Peyer's patch (tissue), 4 donors: ENCODE data around the gene JAK1.

Source experiments
- CTCF ChIP-seq, 6 experiments: fragments of 450-650 bp in 4 of 6; fragments of 200-600 bp in 2 of 6; sonication (generic) in 1 of 6; IDR thresholded peaks; one replicate each; pipeline ENCODE4 v1.5.1; 2017 to 2019; ENCODE audit warnings: antibody characterized with exemption in 6 of 6, mild to moderate bottlenecking in 3 of 6, moderate library complexity in 1 of 6
- POLR2A ChIP-seq, 2 donors: fragments of 450-650 bp; IDR thresholded peaks; one replicate each; pipeline ENCODE4 v1.5.1; 2017; ENCODE audit warnings: antibody characterized with exemption in 2 of 2, mild to moderate bottlenecking in 2 of 2, moderate library complexity in 2 of 2

- TF ChIP-seq POLR2A (IDR thresholded peaks at IDR 0.05) (no peak), CTCF (IDR thresholded peaks at IDR 0.05) (no peak)
These were observed 49.0 kb downstream of the JAK1 start for GRCh38 chr1:64917328-64917861.
